ENCODE data around the gene CEP57L1.

DNA sequence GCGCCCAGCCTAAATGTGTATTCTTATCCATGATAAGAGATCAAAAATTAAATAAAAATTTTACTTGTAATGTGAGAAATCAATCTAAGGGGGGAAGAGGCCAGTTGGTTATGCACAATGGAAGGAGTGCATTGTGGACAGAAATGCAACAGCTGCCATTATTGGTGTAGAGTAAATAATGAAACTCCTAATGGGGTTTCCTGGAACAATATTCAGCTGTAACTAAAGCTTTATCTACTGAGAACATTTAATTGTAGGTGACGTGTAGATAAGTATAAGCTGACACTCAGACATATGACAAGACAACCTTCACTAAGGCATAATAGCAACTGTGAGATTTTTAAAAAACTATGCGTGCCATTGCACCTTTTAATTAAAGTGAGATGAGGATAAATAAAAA is 71.4 kb downstream of the CEP57L1 start:
- TF ChIP-seq, protein P1, sequence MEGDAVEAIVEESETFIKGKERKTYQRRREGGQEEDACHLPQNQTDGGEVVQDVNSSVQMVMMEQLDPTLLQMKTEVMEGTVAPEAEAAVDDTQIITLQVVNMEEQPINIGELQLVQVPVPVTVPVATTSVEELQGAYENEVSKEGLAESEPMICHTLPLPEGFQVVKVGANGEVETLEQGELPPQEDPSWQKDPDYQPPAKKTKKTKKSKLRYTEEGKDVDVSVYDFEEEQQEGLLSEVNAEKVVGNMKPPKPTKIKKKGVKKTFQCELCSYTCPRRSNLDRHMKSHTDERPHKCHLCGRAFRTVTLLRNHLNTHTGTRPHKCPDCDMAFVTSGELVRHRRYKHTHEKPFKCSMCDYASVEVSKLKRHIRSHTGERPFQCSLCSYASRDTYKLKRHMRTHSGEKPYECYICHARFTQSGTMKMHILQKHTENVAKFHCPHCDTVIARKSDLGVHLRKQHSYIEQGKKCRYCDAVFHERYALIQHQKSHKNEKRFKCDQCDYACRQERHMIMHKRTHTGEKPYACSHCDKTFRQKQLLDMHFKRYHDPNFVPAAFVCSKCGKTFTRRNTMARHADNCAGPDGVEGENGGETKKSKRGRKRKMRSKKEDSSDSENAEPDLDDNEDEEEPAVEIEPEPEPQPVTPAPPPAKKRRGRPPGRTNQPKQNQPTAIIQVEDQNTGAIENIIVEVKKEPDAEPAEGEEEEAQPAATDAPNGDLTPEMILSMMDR (IDR thresholded peaks at IDR 0.05): no peak
- no peak for TF ChIP-seq POLR2A (IDR thresholded peaks at IDR 0.05)

All from adrenal gland (tissue), 5 donors.